Activated T-helper 9 cell treated with anti-CD3 and anti-CD28 coated beads, Interleukin-2, amount 50 U/mL, for 16 hours (primary cell): ENCODE measurements around the gene TMEM240.
"Not testable (repeated sequence)": the region's sequence is repeated elsewhere in the genome, so short reads cannot be mapped to it uniquely, and the experiment has no call there.

Experiments
- DNase-seq: peaks from one replicate; pipeline ENCODE4 v3.0.0-alpha.2; 2020; ENCODE audit warnings: low read depth

TMEM240 gene

GRCh38 chr1:1495461-1495975 is 44.9 kb downstream of the TMEM240 start:
- not testable (repeated sequence) for DNase-seq

- DNase-seq: not testable (repeated sequence)
Measured at GRCh38 chr1:1494311-1494710, 46.1 kb downstream of the TMEM240 start.

GRCh38 chr1:1491601-1492000 is 48.8 kb downstream of the TMEM240 start:
- DNase-seq: no peak

- no peak for DNase-seq
Measured at GRCh38 chr1:1490633-1491230, 49.7 kb downstream of the TMEM240 start.

GRCh38 chr1:1489861-1490260 is 50.6 kb downstream of the TMEM240 start:
- DNase-seq: no peak

- no peak for DNase-seq
Measured at GRCh38 chr1:1489231-1489630, 51.2 kb downstream of the TMEM240 start.

- no peak for DNase-seq
Measured at GRCh38 chr1:1487701-1488100, 52.7 kb downstream of the TMEM240 start.

- not testable (repeated sequence) for DNase-seq
Measured at GRCh38 chr1:1485755-1486317, 54.6 kb downstream of the TMEM240 start.

- DNase-seq: not testable (repeated sequence)
Measured at GRCh38 chr1:1484976-1485750, 55.3 kb downstream of the TMEM240 start.
